Measurements from ENCODE around the gene SCN10A.

Gene SCN10A

DNA sequence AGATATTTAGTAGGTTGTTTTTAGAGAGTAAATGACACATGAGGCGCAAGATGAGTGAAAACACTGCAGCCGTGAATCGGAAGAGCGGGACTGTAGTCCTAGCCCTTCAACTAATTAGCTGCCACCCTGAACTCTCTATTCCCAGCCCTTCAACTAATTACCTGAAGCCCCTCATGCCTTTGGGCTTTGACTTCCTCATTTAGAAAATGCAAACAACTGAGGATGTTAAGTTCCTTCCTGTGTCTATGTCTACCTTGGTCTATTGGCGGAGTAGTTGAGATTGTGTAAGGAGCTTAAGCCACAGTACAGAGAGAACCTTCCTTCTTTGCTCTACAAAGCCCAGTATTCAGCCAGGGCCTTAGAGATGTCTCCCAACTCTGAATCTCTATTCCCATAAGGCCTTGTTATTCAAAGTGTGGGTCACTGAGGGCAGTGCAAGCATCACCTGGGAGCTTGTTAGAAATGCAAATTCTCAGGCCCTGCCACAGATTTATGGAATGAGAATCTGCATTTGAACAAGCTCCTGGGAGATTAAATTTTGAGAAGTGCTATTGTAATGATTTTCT is 94.7 kb downstream of the SCN10A start:
- no peak for DNase-seq

DNA sequence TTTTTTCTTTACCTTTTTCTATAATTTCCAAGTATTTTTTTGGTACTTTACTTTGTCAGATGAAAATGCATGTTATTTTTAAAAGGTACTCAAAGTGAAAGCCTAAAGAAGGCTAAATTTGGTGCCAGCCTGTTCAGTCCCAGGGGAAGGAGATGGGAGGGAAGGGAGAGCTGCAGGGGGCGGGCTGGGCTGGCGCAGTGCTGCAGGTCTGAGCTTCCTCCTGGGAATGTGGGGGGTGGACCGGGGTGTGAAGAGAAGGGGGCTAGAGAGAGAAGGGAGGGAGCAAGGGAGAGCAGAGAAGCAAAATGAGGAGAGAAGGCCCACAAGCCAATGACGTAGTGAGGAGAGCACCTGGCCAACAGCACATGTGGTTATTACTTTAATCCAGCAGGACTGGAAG is 95.6 kb downstream of the SCN10A start:
- no peak for DNase-seq

DNA sequence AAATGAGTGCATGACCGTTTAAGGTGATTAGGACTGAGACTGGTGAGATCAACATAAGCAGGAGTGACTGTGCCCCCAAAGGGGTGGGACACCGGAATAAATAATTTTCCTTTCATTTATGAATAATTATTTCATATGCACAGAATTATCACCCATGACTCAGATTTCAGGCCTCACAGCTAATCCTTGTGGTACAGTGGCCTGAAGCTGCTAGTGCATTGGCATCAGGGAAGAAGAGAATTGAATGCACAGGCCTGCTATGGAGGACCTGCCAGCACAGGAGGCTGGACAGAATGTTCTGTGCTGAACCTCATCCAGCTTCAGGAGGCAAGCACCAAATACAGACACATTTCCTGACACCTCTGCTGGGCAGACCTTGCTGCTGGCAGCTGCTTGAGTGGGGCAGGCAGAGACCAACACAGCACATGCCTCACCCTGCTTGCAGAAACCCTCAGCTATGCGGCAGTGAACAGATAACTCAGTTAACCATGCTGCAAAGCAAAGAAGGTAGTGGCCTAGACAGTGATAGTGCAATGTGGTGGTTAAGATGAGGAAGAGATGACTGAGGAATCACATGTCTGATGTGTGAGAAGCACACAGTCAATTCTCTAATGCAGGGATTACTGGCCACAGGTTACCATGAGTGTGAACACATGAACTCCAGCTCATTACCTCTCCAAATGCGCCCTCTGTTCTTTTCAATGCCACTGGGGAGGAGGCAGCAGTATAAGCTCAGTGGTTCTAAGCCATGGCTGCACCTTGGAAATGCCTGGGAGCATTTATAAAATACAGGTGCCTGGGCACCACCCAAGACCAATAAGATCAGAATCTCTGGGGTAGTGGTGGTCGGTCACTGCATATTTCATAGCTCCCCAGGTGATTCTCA is 98.4 kb downstream of the SCN10A start:
- peak in 14 of 58 donors; percentile 2 to 56 (median 14) for DNase-seq

DNA sequence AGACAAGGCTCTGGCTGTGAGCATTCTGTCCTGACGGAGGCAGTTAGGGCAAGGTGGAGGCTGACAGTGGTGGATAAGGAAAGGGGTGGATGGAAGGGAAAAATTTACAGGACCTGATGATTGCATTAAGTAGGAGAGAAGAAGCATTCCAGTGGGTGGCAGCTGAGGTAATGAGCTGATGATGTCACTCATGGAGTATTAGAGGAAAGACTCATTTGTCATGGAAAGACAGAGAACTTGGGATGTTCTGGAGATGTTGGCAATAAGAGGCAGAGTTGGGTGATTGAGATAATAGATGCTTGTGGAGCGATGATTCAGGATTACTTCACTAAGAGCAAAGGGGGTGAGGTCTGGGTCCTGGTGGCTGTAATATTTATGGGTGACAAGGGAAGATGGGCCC is 102.9 kb downstream of the SCN10A start:
- DNase-seq, result no peak

DNA sequence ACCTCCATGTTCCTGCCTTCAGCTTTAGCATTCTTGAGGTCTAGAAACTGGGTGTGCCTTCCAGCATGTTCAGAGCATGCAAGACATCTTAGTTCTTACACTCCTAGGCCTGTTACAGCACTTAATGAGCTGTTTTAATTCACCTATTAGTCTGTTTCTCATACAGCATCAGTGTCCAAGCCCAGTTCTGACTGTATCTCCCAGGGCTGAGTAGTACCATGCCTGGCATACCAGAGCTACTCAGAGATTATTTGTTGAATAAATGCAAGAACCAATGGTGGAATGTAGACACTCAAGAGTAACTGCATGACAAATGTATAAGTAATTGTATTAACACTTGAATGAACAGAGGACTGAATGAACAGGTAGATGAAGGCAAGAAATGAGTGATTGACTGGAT is 104.7 kb downstream of the SCN10A start:
- DNase-seq, result no peak

DNA sequence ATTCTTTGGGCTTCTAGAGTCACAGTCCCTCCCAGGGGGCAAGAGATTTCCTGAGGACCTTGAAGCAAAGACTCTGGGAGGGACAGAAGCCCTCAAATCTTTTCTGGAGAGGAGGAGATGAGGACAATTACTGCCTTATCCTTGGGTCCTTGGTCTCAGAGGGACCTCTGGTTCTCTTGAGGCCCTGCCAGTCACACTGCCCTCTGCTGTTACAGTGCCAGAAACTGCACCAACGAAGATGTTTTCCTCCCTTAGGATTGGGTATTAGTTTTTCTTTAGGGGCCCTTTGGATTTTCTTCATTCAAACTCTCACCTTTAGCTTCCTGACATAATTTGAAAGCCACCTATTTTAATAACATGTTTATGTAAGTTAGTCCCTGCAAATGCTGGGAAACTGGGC is 108.3 kb downstream of the SCN10A start:
- DNase-seq, result no peak

DNA sequence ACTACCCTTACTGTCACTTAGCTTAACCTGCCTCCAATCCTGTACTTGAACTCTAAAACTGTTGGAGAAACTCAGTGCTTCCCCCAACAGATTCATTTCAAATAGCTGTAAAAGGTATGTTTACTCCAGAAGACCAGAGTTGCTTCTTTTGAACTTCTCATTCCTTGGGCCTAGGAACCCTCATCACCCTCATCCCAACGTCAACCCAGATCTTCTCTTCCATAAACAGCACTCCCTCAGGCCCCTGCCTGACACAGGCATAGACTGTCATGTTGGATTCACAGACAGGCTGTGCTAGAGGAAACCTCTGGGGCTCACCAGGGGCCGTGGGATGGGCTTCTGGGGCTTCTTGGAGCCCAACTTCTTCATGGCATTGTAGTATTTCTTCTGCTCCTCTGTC is 109.1 kb downstream of the SCN10A start:
- DNase-seq, result no peak

DNA sequence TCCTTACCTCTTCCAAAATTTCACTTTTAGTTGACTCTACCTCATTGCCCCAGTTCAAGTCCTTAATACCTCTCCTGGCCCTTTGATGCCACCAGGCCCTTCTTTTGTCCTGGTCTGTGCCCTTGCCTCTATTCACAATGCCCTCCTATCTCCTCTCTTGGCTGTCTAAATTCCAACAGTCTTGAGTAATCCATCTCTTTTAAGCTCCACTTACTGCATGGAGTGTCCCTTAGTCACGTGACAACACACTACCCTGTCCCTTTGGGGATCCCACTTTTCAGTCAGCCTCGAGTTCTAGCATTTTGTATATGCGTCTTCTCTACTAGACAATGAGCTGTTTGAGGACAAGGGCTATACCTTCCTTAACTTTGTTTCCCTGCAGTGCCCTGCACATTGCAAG is 113.8 kb downstream of the SCN10A start:
- DNase-seq, result no peak

DNA sequence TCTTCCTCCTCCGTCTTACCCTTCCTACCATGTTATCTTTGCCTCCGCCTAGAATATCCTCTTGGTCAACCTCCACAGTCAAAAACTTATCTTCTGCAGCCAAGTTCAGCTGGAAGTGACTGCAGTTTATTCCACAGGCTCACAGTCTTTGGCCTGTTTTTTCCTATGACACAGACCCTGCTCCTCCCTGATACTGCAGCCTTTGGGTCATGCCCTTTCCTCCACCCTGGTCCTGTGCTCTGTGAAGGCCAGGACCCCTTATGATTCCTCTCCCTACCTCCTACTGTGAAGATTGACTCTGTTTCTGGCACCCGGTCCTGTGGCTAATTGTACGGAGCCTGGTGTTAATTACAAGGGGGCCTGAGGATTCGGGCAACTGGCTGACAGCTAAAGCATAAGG is 117.3 kb downstream of the SCN10A start:
- DNase-seq, result no peak

DNA sequence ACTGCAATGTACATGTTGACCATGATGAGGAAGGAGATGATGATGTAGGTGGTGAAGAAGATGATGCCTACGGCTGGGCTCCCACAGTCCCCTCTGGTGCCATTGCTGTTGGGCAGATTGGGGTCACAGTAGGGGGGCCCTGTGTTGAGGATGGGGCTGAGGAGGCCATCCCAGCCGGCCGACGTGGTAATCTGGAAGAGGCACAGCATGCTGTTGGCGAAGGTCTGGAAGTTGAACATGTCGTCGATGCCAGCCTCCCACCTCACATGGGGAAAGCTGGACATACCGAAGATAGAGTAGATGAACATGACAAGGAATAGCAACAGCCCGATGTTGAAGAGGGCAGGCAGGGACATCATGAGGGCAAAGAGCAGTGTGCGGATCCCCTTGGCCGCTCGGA is 118.0 kb downstream of the SCN10A start:
- DNase-seq, result no peak

DNA sequence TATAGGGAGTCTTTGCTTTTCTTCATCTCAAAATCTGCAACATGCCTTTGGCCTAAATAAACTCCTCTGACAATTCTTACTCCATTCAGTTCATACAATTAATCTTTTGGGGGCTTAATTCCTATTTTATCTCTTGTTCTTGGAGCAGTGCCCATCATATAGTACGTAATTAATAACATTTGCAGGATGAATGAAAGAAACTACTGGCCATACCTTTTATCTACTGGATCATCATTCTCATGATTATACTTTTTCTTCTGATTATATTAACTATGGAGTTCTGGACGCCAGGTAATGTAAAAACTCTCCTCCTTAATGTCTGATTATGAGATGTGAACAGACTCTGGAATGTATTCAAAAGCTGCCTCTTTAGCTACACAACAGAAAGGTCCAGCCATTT is 120.0 kb downstream of the SCN10A start:
- DNase-seq, result no peak

DNA sequence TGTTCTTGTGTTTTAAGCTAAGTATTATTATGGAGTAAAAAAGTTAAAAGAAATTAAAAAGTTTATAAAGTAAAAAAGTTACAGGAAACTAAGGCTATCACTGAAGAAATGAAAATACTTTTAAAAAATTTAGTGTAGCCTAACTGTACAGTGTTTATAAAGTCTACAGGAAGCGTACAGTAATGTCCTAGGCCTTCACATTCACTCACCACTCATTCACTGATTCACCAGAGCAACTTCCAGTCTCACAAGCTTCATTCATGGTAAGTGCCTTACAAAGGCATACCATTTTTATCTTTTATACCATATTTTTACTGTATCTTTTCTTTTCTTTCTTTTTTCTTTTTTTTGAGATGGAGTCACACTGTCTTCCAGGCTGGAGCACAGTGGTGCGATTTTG is 125.8 kb downstream of the SCN10A start:
- DNase-seq, result no peak

DNA sequence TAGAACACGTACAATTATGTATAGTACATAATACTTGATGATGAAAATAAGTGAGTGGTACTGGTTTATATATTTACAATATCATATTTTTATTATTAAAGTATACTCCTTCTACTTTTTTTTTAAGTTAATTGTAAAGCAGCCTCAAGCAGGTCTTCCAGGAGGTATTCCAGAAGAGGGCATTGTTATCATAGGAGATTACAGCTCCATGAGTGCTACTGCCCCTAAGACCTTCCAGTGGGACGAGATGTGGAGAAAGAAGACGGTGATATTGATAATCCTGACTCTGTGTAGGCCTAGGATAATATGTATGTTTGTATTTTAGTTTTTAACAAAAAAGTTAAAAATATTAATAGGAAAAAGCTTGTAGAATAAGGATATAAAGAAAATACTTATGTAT is 126.2 kb downstream of the SCN10A start:
- no peak for DNase-seq

DNA sequence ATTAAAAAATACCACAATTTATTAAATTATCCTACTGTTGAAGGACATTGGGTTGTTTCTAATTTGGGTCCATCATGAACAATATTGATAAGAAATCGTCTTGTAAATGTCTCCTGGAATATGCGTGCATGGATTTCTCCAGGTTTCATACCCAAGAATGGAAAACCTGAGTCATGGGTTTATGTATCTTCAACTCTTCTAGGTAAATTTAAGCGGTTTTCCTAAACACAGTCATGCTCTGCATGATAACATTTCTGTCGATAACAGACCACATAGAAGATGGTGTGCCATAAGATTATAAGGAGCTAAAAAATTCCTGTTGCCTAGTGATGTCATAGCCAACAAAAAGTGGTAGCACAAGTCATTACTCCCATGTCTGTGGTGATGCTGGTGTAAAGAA is 126.7 kb downstream of the SCN10A start:
- no peak for DNase-seq

DNA sequence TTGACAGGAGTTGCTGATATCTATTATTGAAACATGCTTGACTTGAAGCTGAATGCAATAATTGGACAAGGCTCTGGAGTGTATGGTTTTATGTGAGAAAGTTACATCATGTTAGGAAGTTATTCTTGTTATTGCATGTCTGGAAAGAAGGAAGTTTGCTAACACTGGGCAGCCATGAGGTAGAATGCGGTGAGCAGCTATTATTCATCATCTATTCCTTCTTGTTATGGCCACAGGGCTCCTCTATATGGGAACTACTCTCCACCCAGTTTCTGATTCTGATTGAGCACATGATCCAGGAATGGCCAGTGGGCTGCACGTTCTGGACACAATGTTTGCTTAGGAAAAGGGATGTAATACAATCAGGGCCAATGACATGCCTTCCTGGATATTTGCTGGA is 128.7 kb downstream of the SCN10A start:
- DNase-seq, result no peak

DNA sequence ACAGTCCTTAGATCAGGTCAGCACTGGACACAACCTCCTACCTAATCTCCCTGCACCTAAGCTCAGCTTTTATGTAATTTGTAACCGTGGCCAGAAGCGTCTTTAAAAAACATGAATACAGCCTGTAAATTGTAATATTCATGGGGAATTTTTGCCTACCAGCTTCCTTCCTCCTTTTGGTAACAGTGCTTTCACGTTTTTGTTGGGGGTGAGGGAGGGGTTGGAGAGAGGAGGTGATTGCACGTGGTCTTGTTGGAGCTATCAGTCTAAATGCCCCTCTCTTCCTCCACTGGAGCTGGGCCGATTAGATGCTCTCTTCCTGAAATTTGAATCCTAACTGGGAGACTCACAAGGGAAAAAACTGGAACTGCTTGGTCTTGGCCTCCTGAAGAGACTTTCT is 131.5 kb downstream of the SCN10A start:
- no peak for DNase-seq

DNA sequence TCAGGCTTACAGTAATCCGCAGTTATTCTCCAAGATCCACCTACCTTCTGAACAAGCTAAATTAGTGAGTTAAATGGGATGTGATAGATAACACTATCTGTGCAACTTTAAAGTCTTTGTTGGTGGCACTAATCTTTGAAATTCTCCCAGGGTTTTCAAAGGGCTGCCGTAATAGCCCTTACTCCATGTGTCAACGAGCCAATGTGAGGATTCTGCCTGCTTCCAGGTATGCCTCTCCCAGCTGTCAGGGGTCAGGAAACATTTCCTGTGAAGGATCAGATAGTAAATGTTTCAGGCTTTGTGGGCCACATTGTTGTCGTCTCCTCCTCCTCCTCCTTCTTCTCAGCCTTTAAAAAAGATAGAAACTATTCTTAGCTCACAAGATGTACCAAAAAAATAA is 146.3 kb downstream of the SCN10A start:
- no peak for DNase-seq

DNA sequence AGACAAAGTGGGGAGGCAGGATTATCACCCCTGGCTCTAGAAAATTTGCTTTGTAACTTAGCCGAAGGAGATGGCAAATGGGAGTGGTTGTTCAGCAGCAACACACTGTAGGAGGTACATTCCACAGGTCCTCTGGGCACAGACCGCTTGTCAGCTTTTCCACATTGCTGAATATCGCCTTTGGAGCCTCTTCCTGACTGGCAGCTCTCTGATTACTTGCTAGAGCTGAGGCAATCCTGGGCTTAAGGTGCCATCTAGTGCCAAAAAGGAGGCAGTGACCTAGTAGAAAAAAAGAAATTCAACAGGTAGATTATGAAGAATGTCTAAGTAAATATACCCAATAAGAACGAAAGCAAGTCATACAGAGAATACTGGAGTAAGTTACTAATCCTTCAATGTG is 153.5 kb downstream of the SCN10A start:
- no peak for DNase-seq

DNA sequence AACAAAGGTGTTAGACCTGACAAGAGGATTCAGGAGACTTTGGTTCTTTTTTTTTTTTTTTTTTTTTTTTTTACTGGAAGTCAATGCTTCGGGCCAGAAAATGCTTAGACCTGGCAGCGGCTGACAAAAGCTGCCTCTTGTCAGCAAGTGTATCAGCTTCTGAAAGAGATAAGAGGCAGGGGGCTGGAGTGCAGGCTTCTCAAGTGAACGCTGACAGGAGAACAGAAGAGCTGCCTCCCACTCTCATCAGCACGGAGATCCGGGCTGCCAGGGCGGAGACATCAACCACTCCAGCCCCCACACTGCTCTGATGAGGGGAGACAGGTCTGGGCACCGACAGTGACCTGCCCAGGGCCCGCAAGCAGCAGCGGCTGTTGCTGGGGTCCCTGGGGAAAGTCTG is 157.2 kb downstream of the SCN10A start:
- no peak for DNase-seq

DNA sequence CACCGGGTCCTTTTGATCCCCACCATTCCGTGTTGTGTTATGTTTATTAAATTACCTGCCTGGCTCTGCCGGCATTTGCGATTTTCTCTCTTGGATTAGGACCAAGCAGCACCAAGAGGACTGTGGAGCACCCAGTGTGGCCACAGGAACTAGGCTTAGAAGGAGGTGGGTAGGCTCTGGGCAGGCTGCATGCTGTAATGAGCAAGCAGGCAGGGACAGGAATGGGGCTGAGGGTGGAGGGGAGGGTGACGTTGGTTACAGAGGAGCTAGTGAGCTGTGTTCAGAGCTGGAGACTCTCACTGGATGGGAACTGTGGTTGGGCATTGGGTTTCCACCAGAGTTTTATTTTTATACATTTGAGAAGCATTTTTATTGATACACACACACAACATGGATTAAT is 158.6 kb downstream of the SCN10A start:
- no peak for DNase-seq

DNA sequence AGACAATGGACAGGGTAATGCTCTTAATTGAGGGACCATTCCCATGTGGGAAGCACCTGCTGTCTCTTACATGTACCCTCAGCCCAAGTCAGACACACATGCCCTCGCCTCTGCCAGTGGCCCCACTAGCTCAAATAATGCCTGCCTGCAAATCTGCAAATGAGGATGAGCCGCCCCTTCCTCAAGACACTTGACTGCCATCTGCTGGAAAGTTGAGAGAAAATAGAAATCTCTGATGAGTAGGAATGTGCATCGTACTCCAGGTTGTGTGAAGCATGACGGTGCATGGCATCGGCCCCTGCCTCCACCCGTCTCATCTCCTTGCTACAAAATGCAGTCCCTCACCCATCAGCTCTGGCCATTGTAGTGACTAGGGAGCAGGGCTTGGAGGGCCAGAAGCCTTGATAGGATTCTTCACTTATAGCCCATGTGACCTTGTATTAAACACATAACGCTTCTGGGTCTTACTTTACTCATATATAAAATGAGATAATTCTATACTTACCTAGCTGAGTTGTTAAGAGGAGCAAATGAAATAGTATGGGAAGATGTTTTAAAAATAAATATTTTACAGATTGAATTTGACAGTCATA is 160.2 kb downstream of the SCN10A start:
- DNase-seq, result peak in 1 of 58 donors; percentile 18

DNA sequence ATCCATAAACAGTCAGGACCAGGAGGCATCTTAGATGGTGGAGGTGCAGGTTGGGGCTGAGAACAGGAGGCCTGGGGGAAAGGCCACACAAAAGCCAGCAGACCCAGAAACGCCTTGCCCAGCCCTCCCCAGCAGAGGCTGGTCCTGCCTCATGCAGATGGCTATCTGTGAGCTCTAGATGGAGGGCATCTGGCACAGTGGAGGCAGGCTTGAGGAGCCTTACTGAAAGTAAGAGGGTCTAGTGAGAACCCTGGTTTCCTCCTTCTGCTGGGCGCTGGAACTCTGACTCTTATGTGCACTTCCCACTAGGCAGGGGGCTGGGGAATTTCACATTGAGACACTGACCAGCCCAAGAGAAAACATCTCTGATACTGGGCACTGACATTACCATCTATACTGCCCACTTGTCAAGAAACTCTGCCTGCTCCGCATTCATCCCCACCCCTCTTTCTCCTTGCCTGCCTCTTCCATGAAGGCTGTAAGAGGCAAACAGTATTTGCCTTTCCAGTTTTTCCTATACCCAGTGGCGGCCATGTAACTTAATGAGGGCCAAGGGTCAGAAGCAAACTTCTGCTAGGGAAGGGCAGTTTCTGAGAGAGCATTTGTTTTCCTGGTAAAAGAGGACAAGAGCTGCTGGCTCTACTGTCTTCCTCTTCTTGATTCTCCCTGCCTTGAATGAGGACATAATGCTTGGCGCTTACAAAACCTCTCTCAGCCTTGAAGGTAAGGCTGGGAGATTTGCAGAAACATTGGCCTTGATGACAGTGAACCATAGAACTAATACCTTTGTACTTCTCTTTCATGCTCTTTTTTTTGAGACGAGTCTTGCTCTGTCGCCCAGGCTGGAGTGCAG is 162.1 kb downstream of the SCN10A start:
- no peak for DNase-seq

Data from anterior cingulate cortex (tissue), 58 donors.